ENCODE data around the gene LRRC3.

The LRRC3 gene

DNA sequence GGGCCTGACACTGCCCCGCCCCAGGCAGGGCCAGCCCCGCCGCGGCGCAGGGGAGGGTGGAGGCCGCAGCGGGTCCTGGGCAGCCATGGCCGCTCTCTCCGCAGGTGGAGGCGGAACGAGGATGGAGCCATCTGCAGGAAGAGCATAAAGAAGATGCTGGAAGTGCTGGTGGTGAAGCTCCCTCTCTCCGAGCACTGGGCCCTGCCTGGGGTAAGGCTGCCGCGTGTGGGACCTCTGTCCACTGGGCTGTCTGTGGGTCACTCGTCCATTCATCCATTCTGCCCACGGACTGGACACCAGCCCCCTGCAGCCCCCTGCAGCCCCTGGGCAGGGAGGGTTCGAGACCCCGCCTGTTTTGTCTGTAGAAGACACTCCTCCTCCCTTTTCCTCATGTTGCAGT, 18.4 kb upstream of the LRRC3 start:
- TF ChIP-seq, protein P1, sequence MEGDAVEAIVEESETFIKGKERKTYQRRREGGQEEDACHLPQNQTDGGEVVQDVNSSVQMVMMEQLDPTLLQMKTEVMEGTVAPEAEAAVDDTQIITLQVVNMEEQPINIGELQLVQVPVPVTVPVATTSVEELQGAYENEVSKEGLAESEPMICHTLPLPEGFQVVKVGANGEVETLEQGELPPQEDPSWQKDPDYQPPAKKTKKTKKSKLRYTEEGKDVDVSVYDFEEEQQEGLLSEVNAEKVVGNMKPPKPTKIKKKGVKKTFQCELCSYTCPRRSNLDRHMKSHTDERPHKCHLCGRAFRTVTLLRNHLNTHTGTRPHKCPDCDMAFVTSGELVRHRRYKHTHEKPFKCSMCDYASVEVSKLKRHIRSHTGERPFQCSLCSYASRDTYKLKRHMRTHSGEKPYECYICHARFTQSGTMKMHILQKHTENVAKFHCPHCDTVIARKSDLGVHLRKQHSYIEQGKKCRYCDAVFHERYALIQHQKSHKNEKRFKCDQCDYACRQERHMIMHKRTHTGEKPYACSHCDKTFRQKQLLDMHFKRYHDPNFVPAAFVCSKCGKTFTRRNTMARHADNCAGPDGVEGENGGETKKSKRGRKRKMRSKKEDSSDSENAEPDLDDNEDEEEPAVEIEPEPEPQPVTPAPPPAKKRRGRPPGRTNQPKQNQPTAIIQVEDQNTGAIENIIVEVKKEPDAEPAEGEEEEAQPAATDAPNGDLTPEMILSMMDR (IDR thresholded peaks at IDR 0.05; ENCODE audit: low read depth, low read length): no peak
- Histone ChIP-seq H3K9me3 (no peaks in the 10 kb centered on the region), H3K4me3 (ENCODE audit: low read depth, low read length) (no peak overlapping the region), H3K27me3 (no peaks in the 10 kb centered on the region), H3K36me3 (no peaks in the 10 kb centered on the region), H3K4me1 (no peaks in the 10 kb centered on the region)
- no peak for DNase-seq

DNA sequence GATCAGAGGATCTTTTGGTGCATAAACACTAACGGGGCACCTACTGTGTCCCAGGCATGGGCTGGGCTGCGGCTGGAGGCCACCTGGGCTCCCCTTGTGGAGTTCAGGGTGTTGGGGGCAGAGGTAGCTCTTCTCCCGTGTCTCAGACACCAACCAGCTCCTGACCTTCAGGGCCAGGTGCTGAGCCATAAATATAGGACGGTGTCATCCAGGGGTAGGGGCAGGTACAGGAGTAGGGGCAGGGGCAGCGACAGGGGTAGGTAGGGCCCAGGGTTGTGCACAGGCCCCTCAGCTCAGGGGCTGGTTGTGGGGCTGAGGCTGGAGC, 18.0 kb upstream of the LRRC3 start:
- no peak for DNase-seq
- Histone ChIP-seq H3K4me3 (ENCODE audit: low read depth, low read length) (no peak overlapping the region), H3K4me1 (no peaks in the 10 kb centered on the region), H3K36me3 (no peaks in the 10 kb centered on the region), H3K27me3 (no peaks in the 10 kb centered on the region), H3K9me3 (no peaks in the 10 kb centered on the region)
- TF ChIP-seq, protein P1 (IDR thresholded peaks at IDR 0.05; ENCODE audit: low read depth, low read length): no peak

DNA sequence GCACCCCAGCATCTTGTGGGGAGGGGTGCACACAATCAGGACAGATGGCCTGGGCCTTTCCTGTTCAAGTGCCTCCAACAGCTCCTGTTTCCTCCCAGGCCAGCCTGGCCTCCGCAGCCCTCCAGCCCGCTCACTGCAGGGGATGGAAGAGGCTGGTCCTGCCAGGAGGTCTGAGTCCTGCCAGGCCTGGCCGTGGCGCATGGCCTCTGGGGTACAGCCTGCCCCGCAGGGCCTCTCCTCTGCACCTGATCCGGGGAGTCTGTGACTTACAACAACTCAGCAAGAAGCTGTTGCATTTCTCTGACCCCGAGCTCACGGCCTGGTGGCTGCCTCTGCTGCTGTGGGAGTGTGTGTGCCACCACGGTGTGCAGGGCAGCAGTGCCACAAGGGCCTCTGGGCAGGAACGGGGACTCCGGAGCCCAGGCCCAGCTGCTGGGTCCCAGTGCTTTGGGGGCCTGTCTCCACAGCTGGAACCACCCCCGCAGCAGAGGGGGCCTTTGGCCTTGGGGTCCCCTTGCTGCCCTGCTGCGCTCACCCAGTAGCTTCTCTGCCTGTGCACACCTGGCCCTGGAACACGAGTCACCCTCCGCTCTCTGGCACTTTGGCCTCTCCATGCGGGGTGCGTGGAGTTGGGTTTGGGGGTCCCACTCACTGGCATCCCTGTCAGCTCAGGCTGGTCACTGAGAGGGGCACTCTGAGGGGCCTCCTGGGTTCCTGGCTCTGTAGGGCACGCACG, 17.4 kb upstream of the LRRC3 start:
- Histone ChIP-seq H3K36me3 (no peaks in the 10 kb centered on the region), H3K4me3 (ENCODE audit: low read depth, low read length) (no peak overlapping the region), H3K9me3 (no peaks in the 10 kb centered on the region), H3K4me1 (no peaks in the 10 kb centered on the region), H3K27me3 (no peaks in the 10 kb centered on the region)
- no peak for DNase-seq
- TF ChIP-seq, protein P1 (IDR thresholded peaks at IDR 0.05; ENCODE audit: low read depth, low read length): no peak

DNA sequence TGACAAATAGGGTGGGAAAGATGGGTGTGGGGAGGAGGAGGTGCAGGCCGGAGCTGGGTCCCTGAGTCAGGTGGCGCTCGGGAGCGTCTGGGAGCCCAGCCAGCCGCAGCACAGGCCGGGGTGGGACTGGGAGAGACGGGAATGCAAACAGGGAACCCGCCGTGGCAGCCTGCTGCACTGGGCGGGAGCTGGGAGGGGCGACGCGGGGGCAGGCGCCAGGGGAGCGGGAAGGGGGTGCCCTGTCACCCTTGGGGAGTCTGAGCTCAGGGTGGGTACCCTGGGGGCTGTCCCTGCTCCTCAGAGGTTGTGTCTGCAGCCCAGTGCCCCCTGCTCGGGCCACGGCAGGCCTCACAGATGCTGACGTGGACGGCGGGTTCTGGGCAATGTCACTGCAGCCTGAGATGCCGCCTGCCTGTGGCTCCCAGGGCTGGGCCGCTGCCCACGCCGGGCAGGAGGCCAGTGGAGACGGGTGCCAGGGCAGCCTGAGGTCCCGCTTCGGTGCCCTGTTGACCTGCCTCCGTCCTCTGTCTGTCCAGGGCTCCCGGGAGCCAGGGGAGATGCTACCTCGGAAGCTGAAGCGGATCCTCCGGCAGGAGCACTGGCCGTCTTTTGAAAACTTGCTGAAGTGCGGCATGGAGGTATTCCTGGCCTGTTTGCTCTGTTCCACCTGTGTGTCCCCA, 16.6 kb upstream of the LRRC3 start:
- H3K4me3 ChIP-seq (ENCODE audit: low read depth, low read length): no peak overlapping the region
- H3K4me1 ChIP-seq: no peaks in the 10 kb centered on the region
- DNase-seq: no peak
- H3K9me3 ChIP-seq: no peaks in the 10 kb centered on the region
- no peaks in the 10 kb centered on the region for H3K27me3 ChIP-seq
- H3K36me3 ChIP-seq: no peaks in the 10 kb centered on the region
- TF ChIP-seq, protein P1 (IDR thresholded peaks at IDR 0.05; ENCODE audit: low read depth, low read length): no peak

DNA sequence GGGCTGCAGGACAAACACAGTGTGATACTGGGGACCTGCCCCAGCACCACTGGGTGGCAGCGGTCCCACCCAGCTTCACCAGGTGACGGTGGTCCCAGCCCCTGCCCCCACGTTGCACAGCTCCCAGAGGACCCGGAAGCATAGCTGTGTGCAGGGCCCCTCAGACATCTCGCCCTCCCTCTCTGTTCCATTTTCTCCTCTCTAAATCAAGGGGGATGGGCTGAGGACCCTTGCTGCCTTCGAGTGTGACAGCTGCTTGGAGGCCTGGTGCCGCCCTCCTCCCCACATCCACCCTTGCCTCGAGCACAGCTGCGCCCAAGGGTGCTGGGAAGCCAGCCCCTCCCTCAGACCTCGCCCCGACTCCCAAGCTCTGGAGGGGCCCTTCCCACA, 16.1 kb upstream of the LRRC3 start:
- DNase-seq: no peak
- Histone ChIP-seq H3K4me3 (ENCODE audit: low read depth, low read length) (no peak overlapping the region), H3K4me1 (no peaks in the 10 kb centered on the region), H3K27me3 (no peaks in the 10 kb centered on the region), H3K36me3 (no peaks in the 10 kb centered on the region), H3K9me3 (no peaks in the 10 kb centered on the region)
- TF ChIP-seq, protein P1 (IDR thresholded peaks at IDR 0.05; ENCODE audit: low read depth, low read length): no peak

Data from BE2C (cell line).